ENCODE data around the gene TRIOBP. TPM values are rescaled to one million over a fixed set of nuclear protein-coding genes. Genes with fewer than 3 reads are reported as not detected.
A peak's percentile ranks its signal among the peaks of the same experiment; 100 is the strongest.

The TRIOBP gene
- total RNA-seq, 1 experiment from 2014 or later, result 170 TPM

- Histone ChIP-seq H4K20me1 (ENCODE audit: insufficient read depth) (peaks cover 14% of the 10 kb centered on the region), H2AFZ (peak overlapping the region; percentile 94), H3K4me3 (peak overlapping the region; percentile 69), H3K79me2 (ENCODE audit: low read depth) (peaks cover 32% of the 10 kb centered on the region), H3K9me3 (ENCODE audit: insufficient read depth, low read depth) (no peaks in the 10 kb centered on the region), H3K27ac (no peak overlapping the region), H3K36me3 (ENCODE audit: low read depth) (no peaks in the 10 kb centered on the region), H3K27me3 (ENCODE audit: insufficient read depth, low read depth) (no peaks in the 10 kb centered on the region), H3F3A (ENCODE audit: insufficient read depth, low read depth) (peaks cover 25% of the 10 kb centered on the region), H3K4me1 (replicated peaks; ENCODE audit: insufficient read depth) (peaks cover 28% of the 10 kb centered on the region), H3K4me2 (peak overlapping the region; percentile 93), H3K9me2 (ENCODE audit: insufficient read depth) (no peaks in the 10 kb centered on the region)
- TSS peak; percentile 100 for BruUV-seq (replicated peaks)
- intact Hi-C loops (cut with micrococcal nuclease; ENCODE audit: unreplicated experiment), result loop anchor here (2.0 kb wide), 1 partner anchor 23 kb away; no protein-coding TSS in a partner anchor
- ChIA-PET POLR2A (ENCODE audit: unreplicated experiment) (interaction anchor here (0.5 to 1.1 kb wide), 13 partner anchors 10 to 1247 kb away, joined by 3 to 22 read pairs (median 4); partner anchors contain the start of genes C22orf23, GCAT, LGALS1 and NOL12), CTCF (interaction anchor here (0.6 to 2.2 kb wide), 4 partner anchors 10 to 103 kb away, joined by 3 to 25 read pairs (median 4); no protein-coding TSS in a partner anchor)
- peak in 1 of 2 experiments; percentile 57 for DNase-seq
- TF ChIP-seq CTCF (conservative IDR thresholded peaks at IDR 0.05) (no peak), EZH2 (IDR thresholded peaks at IDR 0.05; ENCODE audit: low read depth) (no peak)
These were observed 39.2 kb upstream of the TRIOBP start for GRCh38 chr22:37657590-37658132.

- intact Hi-C loops (cut with micrococcal nuclease; ENCODE audit: unreplicated experiment), result loop anchor here (2.0 kb wide), 1 partner anchor 22 kb away; no protein-coding TSS in a partner anchor
- TF ChIP-seq CTCF (conservative IDR thresholded peaks at IDR 0.05), result no peak
- no peak for TF ChIP-seq EZH2 (IDR thresholded peaks at IDR 0.05; ENCODE audit: low read depth)
These were observed 38.4 kb upstream of the TRIOBP start, which contains the start of gene PDXP for GRCh38 chr22:37658133-37659065. Gene PDXP, plus strand, starts transcription at chr22:37658723. Its CDS starts 60 bp downstream, at chr22:37658783.

More at GRCh38 chr22:37658133-37659065, 38.4 kb upstream of the TRIOBP start, which contains the start of gene PDXP:
- DNase-seq, result peak; percentile 99
- no TSS peak for BruUV-seq (replicated peaks)
- peak within 1 kb of the TSS; percentile 69 for H3K4me3 ChIP-seq
- peaks cover 28% of the 10 kb centered on the region for H3K4me1 ChIP-seq (replicated peaks; ENCODE audit: insufficient read depth)
- H3K9me2 ChIP-seq (ENCODE audit: insufficient read depth), result no peaks in the 10 kb centered on the region
- peak within 1 kb of the TSS; percentile 98 for H3K4me2 ChIP-seq
- H3K79me2 ChIP-seq (ENCODE audit: low read depth), result peaks cover 32% of the 10 kb centered on the region
- H3K36me3 ChIP-seq (ENCODE audit: low read depth), result no peaks in the 10 kb centered on the region
- H3K27me3 ChIP-seq (ENCODE audit: insufficient read depth, low read depth), result no peaks in the 10 kb centered on the region
- peaks cover 14% of the 10 kb centered on the region for H4K20me1 ChIP-seq (ENCODE audit: insufficient read depth)
- ChIA-PET POLR2A (ENCODE audit: unreplicated experiment) (interaction anchor here (0.5 to 1.1 kb wide), 13 partner anchors 10 to 1248 kb away, joined by 3 to 22 read pairs (median 4); partner anchors contain the start of genes C22orf23, GCAT, LGALS1 and NOL12), CTCF (interaction anchor here (0.6 to 2.2 kb wide), 5 partner anchors 9 to 103 kb away, joined by 3 to 25 read pairs (median 3); no protein-coding TSS in a partner anchor)
- H3K9me3 ChIP-seq (ENCODE audit: insufficient read depth, low read depth), result no peaks in the 10 kb centered on the region
- H3K27ac ChIP-seq, result no peak within 1 kb of the TSS
- H3F3A ChIP-seq (ENCODE audit: insufficient read depth, low read depth), result peaks cover 25% of the 10 kb centered on the region
- peak within 1 kb of the TSS; percentile 94 for H2AFZ ChIP-seq

Data from PC-9 (cell line).